ENCODE results near the gene ATXN2.

DNA sequence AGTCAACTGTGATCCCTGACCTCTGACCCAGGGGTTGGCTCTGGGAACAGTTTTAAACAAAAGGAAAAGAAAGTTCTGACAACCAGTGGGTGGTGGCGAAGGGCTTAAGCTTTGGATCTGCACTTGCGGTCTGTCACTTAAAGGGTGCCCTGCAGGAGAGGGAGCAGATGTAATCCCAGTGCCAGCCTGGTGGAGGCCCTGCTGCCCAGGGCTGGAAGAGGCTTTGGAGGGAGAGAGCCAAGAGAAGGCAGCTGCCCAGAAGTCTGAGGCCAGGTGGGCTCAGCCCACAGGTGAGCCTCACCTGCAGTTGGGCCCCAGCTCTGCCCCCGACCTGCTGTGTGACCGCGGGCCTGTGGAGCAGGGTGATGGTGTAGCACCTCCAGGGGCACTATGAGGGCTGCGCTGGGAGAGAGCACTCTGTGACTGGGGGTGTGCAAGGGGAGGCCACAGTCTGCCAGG, 174.3 kb downstream of the ATXN2 start:
- TF ChIP-seq, protein P1, sequence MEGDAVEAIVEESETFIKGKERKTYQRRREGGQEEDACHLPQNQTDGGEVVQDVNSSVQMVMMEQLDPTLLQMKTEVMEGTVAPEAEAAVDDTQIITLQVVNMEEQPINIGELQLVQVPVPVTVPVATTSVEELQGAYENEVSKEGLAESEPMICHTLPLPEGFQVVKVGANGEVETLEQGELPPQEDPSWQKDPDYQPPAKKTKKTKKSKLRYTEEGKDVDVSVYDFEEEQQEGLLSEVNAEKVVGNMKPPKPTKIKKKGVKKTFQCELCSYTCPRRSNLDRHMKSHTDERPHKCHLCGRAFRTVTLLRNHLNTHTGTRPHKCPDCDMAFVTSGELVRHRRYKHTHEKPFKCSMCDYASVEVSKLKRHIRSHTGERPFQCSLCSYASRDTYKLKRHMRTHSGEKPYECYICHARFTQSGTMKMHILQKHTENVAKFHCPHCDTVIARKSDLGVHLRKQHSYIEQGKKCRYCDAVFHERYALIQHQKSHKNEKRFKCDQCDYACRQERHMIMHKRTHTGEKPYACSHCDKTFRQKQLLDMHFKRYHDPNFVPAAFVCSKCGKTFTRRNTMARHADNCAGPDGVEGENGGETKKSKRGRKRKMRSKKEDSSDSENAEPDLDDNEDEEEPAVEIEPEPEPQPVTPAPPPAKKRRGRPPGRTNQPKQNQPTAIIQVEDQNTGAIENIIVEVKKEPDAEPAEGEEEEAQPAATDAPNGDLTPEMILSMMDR (IDR thresholded peaks at IDR 0.05) = no peak
- no peak for TF ChIP-seq POLR2A (IDR thresholded peaks at IDR 0.05)

Data from thyroid gland (tissue), 4 donors.